Measurements from ENCODE around the gene CES3. TPM values are rescaled to one million over a fixed set of nuclear protein-coding genes. Genes with fewer than 3 reads are reported as not detected.
A peak's percentile ranks its signal among the peaks of the same experiment; 100 is the strongest.

The CES3 gene
- polyA plus RNA-seq, 1 donor (not counting 4 experiments of a cell fraction or from before 2014, with no cell fraction given): 1.5 TPM

GRCh38 chr16:66935314-66936011, 25.6 kb upstream of the CES3 start, which contains the start of gene CES2:
Gene CES2 (plus strand): TSS chr16:66935516. CDS start chr16:66935636, 120 bp downstream.
- Histone ChIP-seq H3K79me2 (ENCODE audit: control insufficient read depth, insufficient read depth, low read length) (peaks cover 52% of the 10 kb centered on the region), H3K27me3 (ENCODE audit: control insufficient read depth, extremely low read depth, insufficient read depth, low read length) (no peaks in the 10 kb centered on the region), H3K9me3 (ENCODE audit: control insufficient read depth, low read depth, low read length) (no peaks in the 10 kb centered on the region), H3K36me3 (ENCODE audit: control insufficient read depth in 2 of 2, extremely low read depth in 1 of 2, insufficient read depth in 2 of 2, low read length in 2 of 2) (peaks cover 27 to 36% of the 10 kb centered on the region in 2 experiments), H4K20me1 (ENCODE audit: control insufficient read depth, extremely low read depth, insufficient read depth, low read length) (peaks cover 8% of the 10 kb centered on the region), H3K4me2 (ENCODE audit: control insufficient read depth, extremely low read depth, insufficient read depth, low read depth, low read length) (peak within 1 kb of the TSS; percentile 94), H3K4me1 (ENCODE audit: control insufficient read depth, extremely low read depth, insufficient read depth, low read length) (peaks cover 18% of the 10 kb centered on the region), H3K9ac (ENCODE audit: control insufficient read depth, extremely low read depth, insufficient read depth, low read length) (peak within 1 kb of the TSS; percentile 95), H3K4me3 (ENCODE audit: control insufficient read depth in 2 of 3, extremely low read depth in 1 of 3, insufficient read depth in 2 of 3, low read depth in 1 of 3, low read length in 3 of 3) (peak within 1 kb of the TSS; percentile 72 to 86 (median 77)), H3K27ac (ENCODE audit: control insufficient read depth, insufficient read depth, low read length) (peak within 1 kb of the TSS; percentile 76), H3K9me1 (ENCODE audit: control insufficient read depth, extremely low read depth, insufficient read depth, low read length) (peaks cover 5% of the 10 kb centered on the region), H2AFZ (ENCODE audit: control insufficient read depth, low read length) (peak within 1 kb of the TSS; percentile 87)
- dilution Hi-C loops (cut with MboI; ENCODE audit: extremely low pct_ligation_motif_present, low sequenced_read_pairs): no loop called here
- FAIRE-seq (peak; percentile 89), DNase-seq (ENCODE audit: low read depth, low spot score) (peak; percentile 57)
- TF ChIP-seq EZH2 (IDR thresholded peaks at IDR 0.05; ENCODE audit: low read length) (no peak), CTCF (optimal IDR thresholded peaks at IDR 0.05 in 1 of 3, IDR thresholded peaks at IDR 0.05 in 1 of 3, conservative IDR thresholded peaks at IDR 0.05 in 1 of 3; ENCODE audit: extremely low read depth in 1 of 3, insufficient read depth in 2 of 3, low read length in 3 of 3) (no peak)

GRCh38 chr16:66936462-66936861, 24.6 kb upstream of the CES3 start:
- H3K36me3 ChIP-seq (ENCODE audit: control insufficient read depth in 2 of 2, extremely low read depth in 1 of 2, insufficient read depth in 2 of 2, low read length in 2 of 2): peaks cover 36 to 46% of the 10 kb centered on the region in 2 experiments
- no peaks in the 10 kb centered on the region for H3K27me3 ChIP-seq (ENCODE audit: control insufficient read depth, extremely low read depth, insufficient read depth, low read length)
- H3K9me1 ChIP-seq (ENCODE audit: control insufficient read depth, extremely low read depth, insufficient read depth, low read length): peaks cover 5% of the 10 kb centered on the region
- TF ChIP-seq CTCF (optimal IDR thresholded peaks at IDR 0.05 in 1 of 3, IDR thresholded peaks at IDR 0.05 in 1 of 3, conservative IDR thresholded peaks at IDR 0.05 in 1 of 3; ENCODE audit: extremely low read depth in 1 of 3, insufficient read depth in 2 of 3, low read length in 3 of 3): no peak
- no peak for TF ChIP-seq EZH2 (IDR thresholded peaks at IDR 0.05; ENCODE audit: low read length)
- no peak overlapping the region for H2AFZ ChIP-seq (ENCODE audit: control insufficient read depth, low read length)
- peak overlapping the region; percentile 94 for H3K4me2 ChIP-seq (ENCODE audit: control insufficient read depth, extremely low read depth, insufficient read depth, low read depth, low read length)
- H3K4me3 ChIP-seq (ENCODE audit: control insufficient read depth in 2 of 3, extremely low read depth in 1 of 3, insufficient read depth in 2 of 3, low read depth in 1 of 3, low read length in 3 of 3): peak overlapping the region; percentile 72 to 86 (median 77)
- no peaks in the 10 kb centered on the region for H3K9me3 ChIP-seq (ENCODE audit: control insufficient read depth, low read depth, low read length)
- H3K79me2 ChIP-seq (ENCODE audit: control insufficient read depth, insufficient read depth, low read length): peaks cover 52% of the 10 kb centered on the region
- DNase-seq (ENCODE audit: low read depth, low spot score) (no peak), FAIRE-seq (peak; percentile 52)
- dilution Hi-C loops (cut with MboI; ENCODE audit: extremely low pct_ligation_motif_present, low sequenced_read_pairs): no loop called here
- H3K9ac ChIP-seq (ENCODE audit: control insufficient read depth, extremely low read depth, insufficient read depth, low read length): peak overlapping the region; percentile 95
- peaks cover 8% of the 10 kb centered on the region for H4K20me1 ChIP-seq (ENCODE audit: control insufficient read depth, extremely low read depth, insufficient read depth, low read length)
- H3K4me1 ChIP-seq (ENCODE audit: control insufficient read depth, extremely low read depth, insufficient read depth, low read length): peaks cover 18% of the 10 kb centered on the region
- H3K27ac ChIP-seq (ENCODE audit: control insufficient read depth, insufficient read depth, low read length): no peak overlapping the region

Measured in keratinocyte (primary cell).